AG04449 (cell line): ENCODE measurements around the gene OGDH.

Experiments used
- CTCF ChIA-PET: fragments of 350-600 bp; formaldehyde crosslinking; extraction: SDS; loops from one replicate; lab custom pipeline; 2021; ENCODE audit warnings: antibody characterized with exemption; lab: Yijun Ruan, JAX
- POLR2A ChIA-PET: fragments of 400-600, 350-600 bp; formaldehyde crosslinking; extraction: SDS; loops from one replicate; lab custom pipeline; 2020; ENCODE audit warnings: antibody characterized with exemption, inconsistent platforms; lab: Yijun Ruan, JAX
- DNase-seq: peaks from one replicate; pipeline ENCODE4 v3.0.0-alpha.2; 2010; ENCODE audit warnings: low read depth, low spot score
- H3K4me3 ChIP-seq: 2 replicates; pipeline ENCODE4 v1.5.1; 2011; ENCODE audit warnings: low read depth, mild to moderate bottlenecking, control low read depth, low read length
- CTCF ChIP-seq: IDR thresholded peaks from one replicate; pipeline ENCODE4 v1.5.1; 2011; ENCODE audit warnings: mild to moderate bottlenecking, moderate library complexity, low read length, control low read depth, inconsistent platforms; ENCODE audit not compliant: insufficient read depth; ENCODE audit errors: missing control alignments

OGDH gene

GRCh38 chr7:44748045-44748947 lies 141.9 kb downstream of the OGDH start, which contains the start of gene ZMIZ2:
TSS of gene ZMIZ2 (plus strand) at chr7:44748847. CDS start at chr7:44756250, 7,403 bp downstream.
- no peak for TF ChIP-seq CTCF
- CTCF ChIA-PET = interaction anchor here (1.3 kb wide), 1 partner anchor 160 kb away, joined by 3 read pairs; no protein-coding TSS in a partner anchor
- POLR2A ChIA-PET = interaction anchor here (0.7 to 1.1 kb wide), 2 partner anchors 142 kb away, joined by 3 to 6 read pairs; partner anchors contain the start of gene OGDH

GRCh38 chr7:44748948-44749731 lies 142.7 kb downstream of the OGDH start:
- no peak for TF ChIP-seq CTCF
- CTCF ChIA-PET = interaction anchor here (0.9 to 1.5 kb wide), 4 partner anchors 14 to 215 kb away, joined by 3 to 4 read pairs (median 4); no protein-coding TSS in a partner anchor
- DNase-seq = no peak
- peak overlapping the region; percentile 82 for H3K4me3 ChIP-seq
- POLR2A ChIA-PET = interaction anchor here (0.7 to 1.5 kb wide), 6 partner anchors 14 to 167 kb away, joined by 3 to 6 read pairs (median 3); partner anchors contain the start of genes OGDH and TMED4

More at GRCh38 chr7:44748045-44748947, 141.9 kb downstream of the OGDH start, which contains the start of gene ZMIZ2:
- H3K4me3 ChIP-seq = peak within 1 kb of the TSS; percentile 82
- no peak for DNase-seq

GRCh38 chr7:44749992-44750391 lies 143.6 kb downstream of the OGDH start:
- ChIA-PET POLR2A (interaction anchor here (0.7 to 1.5 kb wide), 4 partner anchors 18 to 168 kb away, joined by 3 to 4 read pairs (median 3); partner anchors contain the start of gene TMED4), CTCF (interaction anchor here (0.9 to 1.8 kb wide), 4 partner anchors 15 to 214 kb away, joined by 3 to 5 read pairs (median 4); no protein-coding TSS in a partner anchor)
- no peak for TF ChIP-seq CTCF
- no peak for DNase-seq
- peak overlapping the region; percentile 82 for H3K4me3 ChIP-seq

GRCh38 chr7:44750424-44750823 lies 144.0 kb downstream of the OGDH start:
- ChIA-PET CTCF (interaction anchor here (0.9 to 1.8 kb wide), 5 partner anchors 10 to 214 kb away, joined by 3 to 5 read pairs (median 4); no protein-coding TSS in a partner anchor), POLR2A (interaction anchor here (1.1 to 1.5 kb wide), 2 partner anchors 47 to 168 kb away, joined by 3 read pairs; partner anchors contain the start of gene TMED4)
- no peak for TF ChIP-seq CTCF
- peak overlapping the region; percentile 82; the same call in 1 of the 2 replicates for H3K4me3 ChIP-seq
- no peak for DNase-seq

- no peak overlapping the region for H3K4me3 ChIP-seq
- TF ChIP-seq CTCF = no peak
- POLR2A ChIA-PET = interaction anchor here (0.5 to 1.1 kb wide), 2 partner anchors 46 to 148 kb away, joined by 3 read pairs; no protein-coding TSS in a partner anchor
- CTCF ChIA-PET = interaction anchor here (1.3 to 1.8 kb wide), 3 partner anchors 10 to 40 kb away, joined by 3 to 5 read pairs (median 4); no protein-coding TSS in a partner anchor
- DNase-seq = no peak
Measured at GRCh38 chr7:44750921-44751571, 144.6 kb downstream of the OGDH start.
